ENCODE data around the gene WWC2.
A peak's percentile ranks its signal among the peaks of the same experiment; 100 is the strongest.

WWC2 gene

GRCh38 chr4:183098723-183099536 is at the start of gene WWC2:
TSS of gene WWC2 (plus strand) at chr4:183099257. CDS start at chr4:183099492, 235 bp downstream.
- peak; percentile 92 for DNase-seq (ENCODE audit: low read depth)

GRCh38 chr4:183053681-183054080 is 45.4 kb upstream of the WWC2 start:
- no peak for DNase-seq (ENCODE audit: low read depth)

GRCh38 chr4:183057255-183057654 is 41.8 kb upstream of the WWC2 start:
- DNase-seq (ENCODE audit: low read depth), result no peak

GRCh38 chr4:183059797-183060196 is 39.3 kb upstream of the WWC2 start:
- DNase-seq (ENCODE audit: low read depth), result no peak

GRCh38 chr4:183068502-183068901 is 30.6 kb upstream of the WWC2 start:
- no peak for DNase-seq (ENCODE audit: low read depth)

DNA sequence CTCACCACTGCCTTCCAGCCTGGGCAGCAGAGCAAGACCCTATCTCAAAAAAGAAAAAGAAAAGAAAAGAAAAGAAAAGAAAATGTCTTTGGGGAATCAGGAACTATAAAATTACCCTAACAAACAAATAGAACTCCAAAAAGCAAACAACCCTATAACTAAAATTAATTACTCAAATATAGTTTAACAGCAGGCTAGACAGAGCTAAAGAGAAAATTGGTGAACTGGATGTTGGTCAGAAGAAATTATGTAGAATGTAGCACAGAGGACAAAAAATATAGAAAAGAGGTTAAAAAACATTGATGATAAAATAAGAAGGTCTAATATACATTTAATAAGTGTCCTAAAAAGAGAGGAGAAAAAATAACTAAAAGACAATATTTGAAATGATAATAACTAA is 27.8 kb upstream of the WWC2 start:
- no peak for DNase-seq (ENCODE audit: low read depth)

- DNase-seq (ENCODE audit: low read depth), result no peak
Measured at GRCh38 chr4:183072176-183072575, 26.9 kb upstream of the WWC2 start.

GRCh38 chr4:183073838-183074145 is 25.3 kb upstream of the WWC2 start:
- DNase-seq (ENCODE audit: low read depth), result no peak

GRCh38 chr4:183074288-183074990 is 24.6 kb upstream of the WWC2 start:
- peak; percentile 29 for DNase-seq (ENCODE audit: low read depth)

DNA sequence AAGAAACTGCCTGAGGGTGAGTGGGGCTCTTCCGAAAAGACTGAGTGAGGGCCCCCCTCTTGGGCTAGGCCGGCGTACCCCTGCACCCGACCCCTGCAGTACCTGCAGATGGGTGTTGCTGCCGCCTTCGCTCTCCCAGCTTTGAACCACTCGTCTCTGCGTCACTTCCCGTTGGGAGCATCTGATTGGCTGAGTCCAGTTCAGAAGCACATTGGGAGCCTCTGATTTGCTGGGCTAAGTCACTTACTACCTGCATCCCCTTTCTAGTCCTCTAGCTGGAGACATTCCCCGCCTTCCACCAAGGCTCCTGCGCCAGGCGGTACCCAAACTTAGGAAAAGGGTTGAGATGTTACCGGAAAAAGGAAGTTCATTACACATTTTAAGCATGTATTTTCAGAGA is 20.4 kb upstream of the WWC2 start:
- no peak for DNase-seq (ENCODE audit: low read depth)

- no peak for DNase-seq (ENCODE audit: low read depth)
Measured at GRCh38 chr4:183080372-183081115, 18.5 kb upstream of the WWC2 start.

DNA sequence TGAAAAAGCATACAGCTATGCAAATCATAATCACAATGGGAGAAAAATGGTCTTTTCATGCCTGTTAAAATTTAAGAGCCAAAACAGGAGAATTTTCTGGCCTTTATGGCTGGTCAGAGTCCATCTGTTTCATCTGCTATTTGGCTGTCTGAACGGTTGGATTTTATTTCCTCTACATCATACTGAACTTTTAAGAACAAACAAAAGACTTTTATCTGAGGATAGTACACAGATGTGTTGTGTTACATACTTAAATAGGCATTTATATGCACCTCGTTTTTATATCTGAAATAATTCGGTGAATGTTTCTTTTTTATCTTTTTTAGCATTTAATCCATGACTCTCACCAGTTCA is 18.0 kb upstream of the WWC2 start:
- DNase-seq (ENCODE audit: low read depth), result no peak

DNA sequence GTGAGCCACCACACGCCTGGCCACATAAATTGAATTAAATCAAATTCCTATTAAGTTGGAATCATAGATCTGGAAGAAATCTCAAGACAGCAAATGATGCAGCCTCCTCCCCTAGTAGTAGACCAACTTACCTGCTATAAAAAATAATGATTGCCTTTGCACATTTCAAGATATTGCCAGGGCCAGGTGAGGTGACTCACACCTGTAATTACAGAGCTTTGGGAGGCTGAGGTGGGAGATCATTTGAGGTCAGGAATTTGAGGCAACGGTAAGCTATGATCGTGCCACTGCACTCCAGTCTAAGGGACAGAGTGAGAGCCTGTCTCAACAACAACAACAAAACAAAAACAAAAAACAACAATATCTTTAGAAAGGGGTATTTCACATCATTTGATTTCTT is 17.0 kb upstream of the WWC2 start:
- no peak for DNase-seq (ENCODE audit: low read depth)

DNA sequence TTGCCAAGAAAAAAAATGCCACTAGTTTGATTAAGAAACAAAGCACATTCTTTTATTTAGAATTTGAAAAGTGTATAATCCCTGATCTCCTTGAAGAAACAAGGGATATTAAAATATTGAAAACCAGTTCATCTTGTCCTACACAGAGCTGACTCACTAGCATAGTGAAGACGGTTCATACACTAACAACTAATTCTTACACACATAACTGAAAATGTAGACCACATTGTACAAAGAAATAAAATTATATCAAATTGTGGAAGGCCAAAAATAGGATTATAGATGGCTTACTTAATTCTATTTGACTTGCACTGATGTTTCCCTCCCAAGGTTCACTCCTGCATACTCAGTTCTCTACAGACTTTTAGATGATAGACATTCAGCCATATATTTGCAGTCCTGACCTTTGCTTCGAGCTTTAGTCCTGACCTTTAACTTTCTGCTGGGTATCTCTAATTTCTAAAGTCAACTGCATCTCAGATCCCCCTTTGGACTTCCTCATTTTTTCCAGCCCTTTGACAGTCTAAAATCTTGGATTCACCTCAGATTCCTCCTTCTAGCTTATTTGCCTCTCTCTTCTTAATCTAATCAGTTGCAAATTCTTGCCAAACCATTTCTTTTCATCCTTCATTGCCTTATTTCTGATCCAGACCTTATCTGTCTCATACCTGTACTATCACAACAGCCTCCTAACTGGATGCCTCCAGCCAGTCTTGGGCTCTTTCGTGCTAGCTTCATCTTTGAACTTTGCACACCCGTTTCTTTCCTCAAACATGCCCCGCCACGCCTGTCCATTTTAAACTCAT is 4.5 kb upstream of the WWC2 start:
- no peak for DNase-seq (ENCODE audit: low read depth)

- no peak for DNase-seq (ENCODE audit: low read depth)
Measured at GRCh38 chr4:183095199-183095512, 3.9 kb upstream of the WWC2 start.

DNA sequence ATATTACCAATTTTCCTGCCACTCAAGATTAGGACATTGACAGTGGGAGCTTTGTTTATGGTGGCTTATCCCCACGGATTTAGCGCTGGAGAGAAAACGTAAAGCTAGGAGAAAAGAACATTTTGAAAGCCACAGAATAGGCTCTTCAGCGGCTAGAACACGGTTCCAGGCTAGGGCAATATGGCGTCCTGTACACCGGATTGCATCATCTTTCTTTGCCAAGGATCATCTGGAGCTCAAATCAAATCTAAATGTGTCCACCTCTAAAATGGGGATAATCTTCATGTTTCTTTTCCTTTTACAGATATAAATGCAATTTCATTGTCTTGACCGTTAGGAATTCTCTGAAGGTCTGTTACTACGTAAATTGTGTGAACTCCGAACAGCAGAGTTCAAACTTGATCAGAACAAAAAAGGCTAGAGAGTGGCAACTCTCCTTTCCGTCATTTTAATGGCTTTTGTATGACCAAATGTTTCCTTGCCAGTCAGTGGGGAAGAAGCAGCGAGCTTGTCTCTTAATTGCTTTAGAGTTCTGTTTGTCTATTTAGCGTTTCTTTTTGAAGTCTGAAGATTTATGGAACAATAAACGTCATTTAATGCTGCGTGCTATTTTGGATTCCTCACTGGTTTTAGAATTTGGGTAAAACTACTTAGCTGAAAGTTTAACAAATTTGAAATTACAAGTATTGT is 2.6 kb upstream of the WWC2 start:
- DNase-seq (ENCODE audit: low read depth), result no peak

DNA sequence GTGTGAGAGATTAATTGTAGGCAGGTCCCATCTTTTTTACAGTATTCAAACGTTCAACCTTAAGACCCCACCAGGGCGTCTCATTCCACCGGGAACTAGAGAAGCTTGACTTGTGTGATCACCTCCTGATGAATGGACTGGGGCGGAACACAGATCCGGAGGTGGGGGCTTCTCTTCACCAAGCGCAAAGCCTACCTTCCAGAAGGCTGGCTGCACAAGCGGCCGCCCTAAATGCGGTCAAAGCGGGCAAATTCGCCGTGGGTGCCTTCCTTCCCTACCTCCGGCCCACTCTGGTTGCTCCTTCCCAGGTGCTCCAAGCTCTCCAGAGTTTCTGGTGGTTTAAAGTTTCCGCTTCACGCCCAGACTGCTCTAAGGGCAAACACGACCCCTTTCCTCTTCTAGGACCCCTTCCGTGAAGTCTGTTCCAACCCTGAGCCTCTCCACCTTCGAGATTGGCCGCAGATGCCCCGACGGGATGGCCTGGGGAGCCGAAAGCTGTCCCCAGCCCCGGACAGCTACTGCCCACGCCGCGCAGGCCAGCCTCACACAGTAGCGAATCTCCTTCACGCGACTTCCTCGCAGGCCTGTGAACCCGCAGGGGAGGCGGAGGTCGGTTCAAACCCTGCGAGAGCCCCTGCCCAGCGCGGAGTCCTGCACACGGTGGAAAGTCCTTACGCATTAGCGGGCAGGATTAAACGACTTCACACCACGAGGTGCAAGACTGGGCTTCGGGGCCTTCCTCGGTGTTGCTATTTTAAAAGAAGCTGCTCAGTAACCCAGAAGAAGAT is 1.6 kb upstream of the WWC2 start:
- DNase-seq (ENCODE audit: low read depth), result peak; percentile 6

DNA sequence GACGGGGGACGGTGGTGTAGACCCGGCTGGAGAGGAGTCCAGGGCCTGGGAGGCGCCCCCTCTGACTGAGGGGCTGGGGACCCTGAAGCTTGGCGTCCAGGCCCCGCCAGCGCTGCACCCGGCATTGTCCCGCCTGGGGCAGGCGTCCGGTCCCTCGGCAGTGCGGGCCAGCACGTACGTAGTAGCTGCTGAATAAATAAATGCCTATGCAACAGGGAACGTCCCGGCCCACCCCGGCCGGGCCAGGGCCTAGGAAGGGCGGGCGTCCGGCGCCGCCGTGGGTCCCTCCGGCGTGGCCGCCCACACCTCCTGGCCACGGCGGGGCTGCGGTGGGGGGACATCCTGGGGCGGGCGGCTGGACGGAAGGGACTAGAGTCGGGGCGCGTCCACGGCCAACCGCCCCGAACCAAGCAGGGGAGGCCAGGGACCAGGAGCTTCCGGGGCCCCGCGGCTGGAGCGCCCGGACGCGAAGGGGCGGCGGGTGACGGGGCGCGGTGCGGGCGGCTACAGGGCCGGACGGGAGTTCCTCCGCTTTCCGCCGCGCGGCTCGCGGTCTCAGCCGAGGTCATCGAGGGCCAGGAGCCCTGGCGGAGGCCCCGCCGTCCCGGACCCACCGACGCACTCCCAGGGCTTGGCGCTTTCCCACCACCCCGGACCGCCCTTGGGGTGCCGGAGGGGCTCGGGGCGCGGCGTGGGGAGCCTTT is 886 bp upstream of the WWC2 start:
- DNase-seq (ENCODE audit: low read depth), result peak; percentile 55

DNA sequence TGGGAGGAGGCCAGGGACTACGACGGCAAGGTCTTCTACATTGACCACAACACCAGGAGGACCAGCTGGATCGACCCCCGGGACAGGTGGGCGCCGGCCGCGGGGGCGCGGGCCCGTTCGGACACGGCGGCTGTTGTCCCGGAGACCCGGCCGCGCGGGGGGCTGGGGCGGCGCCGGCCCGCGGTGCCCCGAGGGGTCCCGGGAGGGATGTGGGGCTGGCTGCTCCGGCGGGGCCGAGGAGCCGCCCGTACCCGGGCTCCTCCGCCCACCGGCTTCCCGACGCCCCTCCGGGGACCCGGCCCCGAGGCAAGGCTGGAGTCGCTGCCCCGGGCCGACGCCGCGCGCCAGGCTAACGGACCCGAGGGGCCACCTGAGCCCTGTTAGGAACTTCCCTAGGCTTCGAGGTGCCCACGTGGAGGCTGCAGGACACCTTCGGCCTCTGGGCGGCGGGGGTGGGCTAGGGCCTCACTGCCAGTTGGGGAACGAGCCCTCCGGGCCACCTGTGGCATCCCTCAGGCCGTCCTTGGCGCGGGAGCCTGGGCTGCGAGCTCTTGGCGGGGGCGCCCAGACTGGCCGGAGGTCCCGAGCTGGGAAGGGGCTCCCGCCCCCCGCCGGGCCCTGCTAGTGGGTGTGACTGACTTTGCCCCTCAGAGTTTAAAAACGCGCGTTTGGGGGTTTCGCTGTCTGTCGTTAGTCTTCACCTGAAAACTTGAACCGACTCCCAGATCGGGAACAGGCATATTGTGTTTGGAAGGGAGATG is 660 bp downstream of the WWC2 start:
- no peak for DNase-seq (ENCODE audit: low read depth)

- DNase-seq (ENCODE audit: low read depth), result no peak
Measured at GRCh38 chr4:183100298-183100599, 1.2 kb downstream of the WWC2 start.

All from fibroblast of gingiva (primary cell).